K562 treated with DMSO at 1 percent for 24 hours (cell line): ENCODE measurements around the gene ZNF229. TPM values are rescaled to one million over a fixed set of nuclear protein-coding genes. Genes with fewer than 3 reads are reported as not detected.

Experiments
- total RNA-seq: library from RNA; unstranded; fragments of 300-600 nt; gene quantifications from 2 replicates; pipeline ENCODE4 v1.2.3, GENCODE V29; 2022; ENCODE audit warnings: low read depth; ENCODE audit not compliant: insufficient read depth

The ZNF229 gene
- 1.00 and 2.3 TPM in 2 replicates for total RNA-seq

GRCh38 chr19:44447916-44448674, at the start of gene ZNF229:
Gene ZNF229, minus strand, starts transcription at chr19:44448472. Its CDS starts 5,625 bp downstream, at chr19:44442847.

GRCh38 chr19:44401139-44402115, 46.8 kb downstream of the ZNF229 start, which contains the start of gene ZNF285:
Gene ZNF285, minus strand, starts transcription at chr19:44401608. Its CDS starts 4,395 bp downstream, at chr19:44397213.

Other genes starting within 250 kb of the ZNF229 start
- 7.1 and 10.7 TPM in 2 replicates for gene ZNF227, start 235.9 kb downstream of the ZNF229 start, total RNA-seq
- gene ZNF233, start 188.6 kb downstream of the ZNF229 start, total RNA-seq: 0.71 and 1.4 TPM in 2 replicates
- 0.91 and 1.1 TPM in 2 replicates for gene ZNF235, start 143.4 kb downstream of the ZNF229 start, total RNA-seq
- gene ZNF112, start 91.8 kb downstream of the ZNF229 start, total RNA-seq: 0.37 and 0.43 TPM in 2 replicates
- gene ZNF285, start 46.9 kb downstream of the ZNF229 start, total RNA-seq: 0.29 and 0.46 TPM in 2 replicates
- gene ZNF180, start 52.0 kb upstream of the ZNF229 start, total RNA-seq: 3.0 and 5.6 TPM in 2 replicates
- not detected in 2 replicates for gene CEACAM20, start 81.2 kb upstream of the ZNF229 start, total RNA-seq
- not detected in 2 replicates for gene IGSF23, start 165.1 kb upstream of the ZNF229 start, total RNA-seq
- 15.8 and 17.1 TPM in 2 replicates for gene PVR, start 195.4 kb upstream of the ZNF229 start, total RNA-seq
- gene CEACAM19, start 223.0 kb upstream of the ZNF229 start, total RNA-seq: 2.1 TPM in 2 replicates